ENCODE results near the gene SLC35C1.

- TF ChIP-seq CTCF (IDR thresholded peaks at IDR 0.05), result no peak
- no peak for TF ChIP-seq EZH2 (IDR thresholded peaks at IDR 0.05; ENCODE audit: borderline replicate concordance, insufficient read depth, low read depth, low read length, poor library complexity, severe bottlenecking)
These were observed 12.2 kb downstream of the SLC35C1 start for GRCh38 chr11:45817191-45817590.

Measured in B cell (primary cell).